Mucosa of descending colon (tissue), 3 donors: ENCODE results near the gene RS1. TPM values are rescaled to one million over a fixed set of nuclear protein-coding genes. Genes with fewer than 3 reads are reported as not detected.

Source experiments
- ATAC-seq: fragments of 200-7000 bp; cut with Tn5 transposase; one replicate; pipeline ENCODE4 v1.9.1; 2020; ENCODE audit warnings: mild to moderate bottlenecking, moderate library complexity
- DNase-seq, 3 donors: peaks; one replicate each; pipeline ENCODE4 v3.0.0-alpha.2; 2020
- H3K36me3 ChIP-seq: fragments of 200-600 bp; one replicate; pipeline ENCODE4 v1.8.0; 2021; ENCODE audit warnings: low read depth, mild to moderate bottlenecking
- H3K4me1 ChIP-seq: fragments of 200-600 bp; one replicate; pipeline ENCODE4 v1.8.0; 2021; ENCODE audit warnings: low read depth, mild to moderate bottlenecking
- H3K4me3 ChIP-seq: fragments of 200-600 bp; one replicate; pipeline ENCODE4 v1.8.0; 2021; ENCODE audit warnings: mild to moderate bottlenecking
- H3K9me3 ChIP-seq: fragments of 200-600 bp; one replicate; pipeline ENCODE4 v1.8.0; 2021; ENCODE audit warnings: mild to moderate bottlenecking
- intact Hi-C, 2 donors: fragments of 100-400 bp; cut with DNase I in 1 of 2; cut with micrococcal nuclease in 1 of 2; formaldehyde crosslinking; loops; one replicate each; pipeline versions ENCODE4 v1.11.0 to v1.11.1; 2022; cut with DNase I, micrococcal nuclease
- total RNA-seq, 3 donors: library from RNA; stranded (reverse); fragmentation: NEBNext Ultra II Directional in 2 of 3; extraction: Animal tissue kit (Norgen Biotek cat#: 25700) in 2 of 3; gene quantifications; one replicate each; pipeline versions ENCODE4 v1.2.1 to v1.2.4, GENCODE V29; 2021 to 2023
- TF ChIP-seq, protein P1 (sequence below): fragments of 200-600 bp; IDR thresholded peaks from one replicate; pipeline ENCODE4 v1.8.0; 2022; ENCODE audit warnings: antibody characterized with exemption, mild to moderate bottlenecking
- donor health status: DM: no; HTN: no; CAD: no; lungs with moderate emphysema.
- donor health status: DM: no; HTN: no; CAD: no.
- donor health status: DM: no; HTN: yes; CAD: no.

Gene RS1
- total RNA-seq, 3 donors from 2014 or later = not detected

DNA sequence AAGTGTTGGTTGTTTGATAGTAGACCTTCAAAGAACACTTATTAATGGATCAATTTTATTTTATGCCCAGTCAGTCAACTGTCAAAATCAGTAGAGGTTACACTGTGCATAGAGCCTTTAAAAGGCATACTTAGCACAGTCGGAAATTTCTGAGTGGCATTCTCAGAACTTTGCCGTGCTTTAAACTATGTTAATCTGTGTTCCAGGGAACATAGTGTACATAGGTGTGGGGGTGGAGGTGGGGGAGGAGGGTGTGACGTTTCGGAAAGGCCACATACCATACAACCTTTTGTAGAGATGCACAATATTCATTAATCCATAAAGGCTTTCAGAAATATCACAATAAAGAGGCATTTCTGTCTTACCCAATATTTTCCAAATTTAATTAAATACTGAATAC, 75.8 kb downstream of the RS1 start:
- H3K36me3 ChIP-seq = no peaks in the 10 kb centered on the region
- H3K4me1 ChIP-seq = no peaks in the 10 kb centered on the region
- ATAC-seq = no peak
- DNase-seq = no peak
- intact Hi-C loops = no loop called here
- no peaks in the 10 kb centered on the region for H3K9me3 ChIP-seq
- TF ChIP-seq, protein P1, sequence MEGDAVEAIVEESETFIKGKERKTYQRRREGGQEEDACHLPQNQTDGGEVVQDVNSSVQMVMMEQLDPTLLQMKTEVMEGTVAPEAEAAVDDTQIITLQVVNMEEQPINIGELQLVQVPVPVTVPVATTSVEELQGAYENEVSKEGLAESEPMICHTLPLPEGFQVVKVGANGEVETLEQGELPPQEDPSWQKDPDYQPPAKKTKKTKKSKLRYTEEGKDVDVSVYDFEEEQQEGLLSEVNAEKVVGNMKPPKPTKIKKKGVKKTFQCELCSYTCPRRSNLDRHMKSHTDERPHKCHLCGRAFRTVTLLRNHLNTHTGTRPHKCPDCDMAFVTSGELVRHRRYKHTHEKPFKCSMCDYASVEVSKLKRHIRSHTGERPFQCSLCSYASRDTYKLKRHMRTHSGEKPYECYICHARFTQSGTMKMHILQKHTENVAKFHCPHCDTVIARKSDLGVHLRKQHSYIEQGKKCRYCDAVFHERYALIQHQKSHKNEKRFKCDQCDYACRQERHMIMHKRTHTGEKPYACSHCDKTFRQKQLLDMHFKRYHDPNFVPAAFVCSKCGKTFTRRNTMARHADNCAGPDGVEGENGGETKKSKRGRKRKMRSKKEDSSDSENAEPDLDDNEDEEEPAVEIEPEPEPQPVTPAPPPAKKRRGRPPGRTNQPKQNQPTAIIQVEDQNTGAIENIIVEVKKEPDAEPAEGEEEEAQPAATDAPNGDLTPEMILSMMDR = no peak
- H3K4me3 ChIP-seq = no peak overlapping the region

DNA sequence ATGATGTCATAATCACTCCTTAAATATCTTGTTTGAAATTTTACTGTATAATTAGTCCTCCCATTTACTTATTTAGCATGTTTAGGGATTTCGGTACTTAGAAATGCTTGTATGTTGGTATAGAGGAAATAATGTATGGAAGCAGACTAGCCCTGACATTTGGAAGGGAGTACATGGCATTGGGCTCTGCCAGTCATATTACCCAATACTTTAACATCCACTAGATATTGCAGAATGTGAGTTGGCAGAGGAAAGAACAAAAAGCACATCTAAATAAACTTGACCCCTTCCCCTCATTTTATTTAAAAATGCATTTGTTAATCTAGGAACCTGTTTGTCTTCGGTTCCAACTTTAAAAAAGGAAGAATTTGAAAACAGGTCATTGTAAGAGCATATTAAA, 77.8 kb downstream of the RS1 start:
- Histone ChIP-seq H3K4me1 (no peaks in the 10 kb centered on the region), H3K9me3 (no peaks in the 10 kb centered on the region), H3K36me3 (no peaks in the 10 kb centered on the region), H3K4me3 (no peak overlapping the region)
- intact Hi-C loops = no loop called here
- ATAC-seq (no peak), DNase-seq (no peak)
- TF ChIP-seq, protein P1 = no peak

DNA sequence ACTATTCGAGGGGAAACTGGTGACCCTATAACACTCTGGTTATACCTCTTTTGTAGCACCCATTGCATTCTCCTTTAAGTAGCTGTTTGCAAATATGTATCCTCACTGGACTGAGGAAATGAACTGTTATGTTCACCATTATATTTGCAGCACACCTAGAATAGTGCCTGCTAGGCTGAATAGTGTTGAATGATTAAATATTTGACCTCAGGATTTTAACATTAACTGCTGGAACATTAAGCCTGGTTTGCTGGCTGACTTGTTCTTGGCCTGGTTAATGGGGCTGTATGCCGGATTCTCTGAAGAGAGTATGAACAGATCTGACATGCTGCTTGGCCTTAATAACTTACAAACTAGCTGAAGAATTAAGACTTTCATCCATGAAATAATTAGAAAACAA, 80.1 kb downstream of the RS1 start:
- no peak for ATAC-seq
- TF ChIP-seq, protein P1 = no peak
- H3K4me3 ChIP-seq = no peak overlapping the region
- H3K36me3 ChIP-seq = no peaks in the 10 kb centered on the region
- H3K9me3 ChIP-seq = no peaks in the 10 kb centered on the region
- no peak for DNase-seq
- H3K4me1 ChIP-seq = no peaks in the 10 kb centered on the region
- intact Hi-C loops = no loop called here

Other genes starting within 250 kb of the RS1 start
- gene CDKL5, start 246.5 kb downstream of the RS1 start, total RNA-seq = 1 to 10 TPM; 4.0 to 7.5 (median 4.4) TPM
- gene PPEF1, start 35.5 kb upstream of the RS1 start, total RNA-seq = under 1 TPM in 2 of 3 donors, not detected in 1; 0.22 to 0.24 TPM